Activated T-helper 1 cell treated with anti-CD3 and anti-CD28 coated beads, Interleukin-12 subunit alpha, Interleukin-12 subunit beta, Interleukin-2, Interleukin-4 antibody, amounts not matched to agents 30 ng/mL and 10 ng/mL and 1 ng/mL, durations not matched to agents 14 hours and 24 hours and 36 hours (primary cell): ENCODE data around the gene SLC27A2. TPM values are rescaled to one million over a fixed set of nuclear protein-coding genes. Genes with fewer than 3 reads are reported as not detected.

ENCODE experiments used
- DNase-seq: peaks from one replicate; pipeline ENCODE4 v3.0.0; 2021; ENCODE audit warnings: low spot score
- H3K27ac Mint-ChIP-seq: one replicate; pipeline ENCODE4 v1.8.0; 2021; ENCODE audit warnings: mild to moderate bottlenecking, mixed read lengths
- H3K27me3 Mint-ChIP-seq: one replicate; pipeline ENCODE4 v1.8.0; 2022; ENCODE audit warnings: mild to moderate bottlenecking, moderate library complexity, mixed read lengths; ENCODE audit not compliant: insufficient read depth
- H3K36me3 Mint-ChIP-seq: one replicate; pipeline ENCODE4 v1.8.0; 2021; ENCODE audit warnings: low read depth, mixed read lengths
- H3K4me1 Mint-ChIP-seq: one replicate; pipeline ENCODE4 v1.8.0; 2021; ENCODE audit warnings: low read depth, mixed read lengths
- H3K4me3 Mint-ChIP-seq: one replicate; pipeline ENCODE4 v1.8.0; 2021; ENCODE audit warnings: mild to moderate bottlenecking, moderate library complexity, mixed read lengths
- H3K9me3 Mint-ChIP-seq: one replicate; pipeline ENCODE4 v1.8.0; 2021; ENCODE audit warnings: mixed read lengths
- intact Hi-C: fragments of 100-400 bp; cut with micrococcal nuclease; formaldehyde crosslinking; loops from one replicate; pipeline ENCODE4 v1.15.1; 2024
- total RNA-seq: library from RNA; stranded (reverse); gene quantifications from 2 replicates; pipeline ENCODE4 v1.2.3, GENCODE V29; 2022

SLC27A2 gene
- total RNA-seq, 1 donor from 2014 or later: 78.0 TPM

DNA sequence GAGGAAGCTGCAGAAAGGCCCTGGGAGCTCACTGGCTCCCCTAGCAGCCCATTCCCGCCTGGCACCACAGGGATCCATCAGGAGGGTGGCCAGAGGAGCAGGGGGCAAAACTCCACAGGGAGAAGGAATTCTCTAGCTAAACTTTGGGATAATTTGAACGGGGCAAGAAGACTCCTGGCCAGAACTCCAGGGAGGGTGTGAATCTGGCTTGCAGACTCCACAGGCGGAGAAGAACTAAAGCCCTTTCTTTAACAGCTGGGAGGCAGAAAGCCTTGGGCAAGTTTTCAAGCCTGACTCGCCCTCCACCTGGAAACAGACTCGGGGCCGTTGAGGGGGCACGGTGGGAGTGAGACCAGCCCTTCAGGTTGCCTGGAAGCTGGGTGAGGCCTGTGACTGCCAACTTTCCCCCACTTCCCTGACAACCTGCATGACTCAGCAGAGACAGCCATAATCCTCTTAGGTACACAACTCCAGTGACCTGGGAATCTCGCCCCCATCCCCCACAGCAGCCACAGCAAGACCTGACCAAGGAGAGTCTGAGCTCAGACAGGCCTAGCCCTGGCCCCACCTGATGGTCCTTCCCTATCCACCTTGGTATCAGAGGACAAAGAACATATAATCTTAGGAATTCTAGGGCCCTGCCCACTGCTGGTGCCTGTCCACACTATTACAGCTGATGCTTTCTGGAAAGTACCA, 28.6 kb downstream of the SLC27A2 start:
- Mint-ChIP-seq H3K27ac (no peak overlapping the region), H3K36me3 (peaks cover 88% of the 10 kb centered on the region), H3K4me1 (peaks cover 23% of the 10 kb centered on the region), H3K27me3 (no peaks in the 10 kb centered on the region), H3K9me3 (peaks cover 37% of the 10 kb centered on the region), H3K4me3 (no peak overlapping the region)
- DNase-seq: no peak
- intact Hi-C loops: no loop called here

GRCh38 chr15:50218291-50218690, 36.3 kb downstream of the SLC27A2 start:
- peaks cover 13% of the 10 kb centered on the region for H3K9me3 Mint-ChIP-seq
- no peak overlapping the region for H3K4me3 Mint-ChIP-seq
- peaks cover 11% of the 10 kb centered on the region for H3K4me1 Mint-ChIP-seq
- no peak for DNase-seq
- peaks cover 50% of the 10 kb centered on the region for H3K36me3 Mint-ChIP-seq
- intact Hi-C loops: no loop called here
- no peak overlapping the region for H3K27ac Mint-ChIP-seq
- H3K27me3 Mint-ChIP-seq: no peaks in the 10 kb centered on the region

- Mint-ChIP-seq H3K27me3 (no peaks in the 10 kb centered on the region), H3K9me3 (peaks cover 11% of the 10 kb centered on the region), H3K36me3 (peaks cover 52% of the 10 kb centered on the region), H3K27ac (no peak overlapping the region), H3K4me3 (no peak overlapping the region), H3K4me1 (peaks cover 11% of the 10 kb centered on the region)
- intact Hi-C loops: no loop called here
- DNase-seq: no peak
Observed at GRCh38 chr15:50218691-50219090, 36.7 kb downstream of the SLC27A2 start.

- intact Hi-C loops: no loop called here
- Mint-ChIP-seq H3K27me3 (no peaks in the 10 kb centered on the region), H3K36me3 (peaks cover 46% of the 10 kb centered on the region)
Observed at GRCh38 chr15:50219820-50220219, 37.8 kb downstream of the SLC27A2 start.

GRCh38 chr15:50222181-50222580, 40.2 kb downstream of the SLC27A2 start:
- no peak overlapping the region for H3K4me3 Mint-ChIP-seq
- H3K27ac Mint-ChIP-seq: peak overlapping the region; percentile 41
- peaks cover 11% of the 10 kb centered on the region for H3K4me1 Mint-ChIP-seq
- no peaks in the 10 kb centered on the region for H3K27me3 Mint-ChIP-seq
- H3K9me3 Mint-ChIP-seq: no peaks in the 10 kb centered on the region
- intact Hi-C loops: loop anchor here (2.0 kb wide), 1 partner anchor 15 kb away; no protein-coding TSS in a partner anchor
- peaks cover 40% of the 10 kb centered on the region for H3K36me3 Mint-ChIP-seq
- no peak for DNase-seq

More at GRCh38 chr15:50219820-50220219, 37.8 kb downstream of the SLC27A2 start:
- Mint-ChIP-seq H3K9me3 (peaks cover 5% of the 10 kb centered on the region), H3K27ac (peak overlapping the region; percentile 54), H3K4me3 (no peak overlapping the region), H3K4me1 (peaks cover 11% of the 10 kb centered on the region)
- DNase-seq: no peak

- no peak overlapping the region for H3K27ac Mint-ChIP-seq
- peaks cover 51% of the 10 kb centered on the region for H3K36me3 Mint-ChIP-seq
- DNase-seq: no peak
- H3K27me3 Mint-ChIP-seq: no peaks in the 10 kb centered on the region
- H3K4me1 Mint-ChIP-seq: peaks cover 7% of the 10 kb centered on the region
- no peaks in the 10 kb centered on the region for H3K9me3 Mint-ChIP-seq
- intact Hi-C loops: no loop called here
- H3K4me3 Mint-ChIP-seq: no peak overlapping the region
Observed at GRCh38 chr15:50224606-50225005, 42.6 kb downstream of the SLC27A2 start.

GRCh38 chr15:50225057-50225456, 43.1 kb downstream of the SLC27A2 start:
- no peak for DNase-seq
- Mint-ChIP-seq H3K36me3 (peaks cover 48% of the 10 kb centered on the region), H3K4me3 (no peak overlapping the region), H3K4me1 (peaks cover 2% of the 10 kb centered on the region), H3K27ac (no peak overlapping the region), H3K27me3 (no peaks in the 10 kb centered on the region), H3K9me3 (no peaks in the 10 kb centered on the region)
- intact Hi-C loops: no loop called here

DNA sequence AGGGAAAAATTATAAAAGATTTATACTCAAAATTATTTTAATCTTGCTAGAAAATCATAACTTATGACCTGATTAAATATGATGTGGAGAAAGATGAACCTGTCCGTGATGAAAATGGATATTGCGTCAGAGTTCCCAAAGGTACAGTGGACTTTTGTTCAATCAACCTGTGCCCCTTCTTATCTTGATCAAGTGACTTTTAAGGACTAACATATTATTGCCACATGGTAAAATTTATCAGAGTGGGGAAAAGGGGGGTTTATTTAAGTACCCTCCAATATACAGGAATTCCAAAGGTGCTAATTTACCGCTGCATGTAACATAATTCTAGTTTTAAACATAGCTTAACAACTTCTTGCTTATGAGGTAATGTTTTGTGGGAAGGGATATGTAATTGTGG, 43.9 kb downstream of the SLC27A2 start:
- Mint-ChIP-seq H3K4me3 (no peak overlapping the region), H3K27me3 (no peaks in the 10 kb centered on the region), H3K27ac (no peak overlapping the region), H3K9me3 (no peaks in the 10 kb centered on the region), H3K4me1 (no peaks in the 10 kb centered on the region), H3K36me3 (peaks cover 51% of the 10 kb centered on the region)
- intact Hi-C loops: no loop called here
- no peak for DNase-seq

DNA sequence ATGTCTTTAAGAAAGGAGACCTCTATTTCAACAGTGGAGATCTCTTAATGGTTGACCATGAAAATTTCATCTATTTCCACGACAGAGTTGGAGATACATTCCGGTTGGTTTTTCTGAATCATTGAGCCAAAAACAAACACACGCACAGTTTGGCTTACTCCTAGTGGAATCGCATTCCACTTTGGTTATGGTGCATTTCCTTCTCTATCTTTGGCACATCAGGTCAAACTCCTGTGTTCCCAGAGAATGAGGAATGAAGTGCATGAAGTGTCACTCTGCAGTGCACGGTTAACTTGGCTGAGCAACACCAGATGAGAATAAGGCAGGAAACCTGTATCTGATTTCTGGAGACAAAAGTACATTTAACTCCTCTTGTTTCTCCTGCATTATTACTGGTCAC, 45.1 kb downstream of the SLC27A2 start:
- Mint-ChIP-seq H3K4me3 (no peak overlapping the region), H3K27ac (no peak overlapping the region), H3K27me3 (no peaks in the 10 kb centered on the region), H3K9me3 (no peaks in the 10 kb centered on the region), H3K36me3 (peaks cover 53% of the 10 kb centered on the region), H3K4me1 (no peaks in the 10 kb centered on the region)
- intact Hi-C loops: no loop called here
- DNase-seq: no peak

DNA sequence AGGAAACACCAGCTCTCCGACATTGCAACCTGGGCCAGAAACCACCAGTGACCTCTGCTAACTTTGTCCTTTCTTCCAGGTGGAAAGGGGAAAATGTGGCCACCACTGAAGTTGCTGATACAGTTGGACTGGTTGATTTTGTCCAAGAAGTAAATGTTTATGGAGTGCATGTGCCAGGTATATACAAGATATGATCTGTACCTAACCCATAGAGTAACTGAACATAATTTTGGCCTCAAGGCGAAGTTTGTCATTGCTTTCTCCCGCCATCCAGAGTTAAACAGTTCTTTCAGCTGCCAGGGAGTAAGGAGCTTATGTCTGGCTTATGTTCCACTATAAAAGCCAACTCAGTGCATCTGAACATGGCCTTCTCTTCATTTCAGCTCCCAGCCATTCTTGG, 46.9 kb downstream of the SLC27A2 start:
- intact Hi-C loops: no loop called here
- no peaks in the 10 kb centered on the region for H3K4me1 Mint-ChIP-seq
- no peaks in the 10 kb centered on the region for H3K9me3 Mint-ChIP-seq
- H3K4me3 Mint-ChIP-seq: no peak overlapping the region
- H3K27me3 Mint-ChIP-seq: no peaks in the 10 kb centered on the region
- no peak overlapping the region for H3K27ac Mint-ChIP-seq
- peaks cover 44% of the 10 kb centered on the region for H3K36me3 Mint-ChIP-seq
- DNase-seq: no peak

DNA sequence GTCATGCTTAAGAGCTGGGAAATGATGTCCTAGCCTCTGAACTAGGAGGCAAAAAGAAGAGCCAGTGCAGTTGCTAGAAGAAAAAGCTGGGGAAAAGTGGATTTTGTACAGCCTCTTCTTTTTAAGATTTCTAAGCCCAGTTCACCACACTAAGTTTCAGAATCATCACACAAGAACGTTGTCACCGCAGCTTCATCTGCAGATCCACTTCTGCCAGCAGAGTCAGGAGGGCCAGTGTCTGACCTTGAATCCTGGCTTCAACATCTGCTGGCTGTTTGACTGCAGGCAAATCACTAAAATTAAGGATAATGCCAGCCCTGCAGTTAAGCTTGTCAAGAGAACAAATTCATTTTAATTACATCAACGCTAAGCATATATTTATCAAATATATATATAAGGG, 47.3 kb downstream of the SLC27A2 start:
- no peak overlapping the region for H3K27ac Mint-ChIP-seq
- no peaks in the 10 kb centered on the region for H3K27me3 Mint-ChIP-seq
- H3K4me1 Mint-ChIP-seq: no peaks in the 10 kb centered on the region
- peaks cover 47% of the 10 kb centered on the region for H3K36me3 Mint-ChIP-seq
- intact Hi-C loops: no loop called here
- H3K4me3 Mint-ChIP-seq: no peak overlapping the region
- H3K9me3 Mint-ChIP-seq: no peaks in the 10 kb centered on the region
- no peak for DNase-seq

DNA sequence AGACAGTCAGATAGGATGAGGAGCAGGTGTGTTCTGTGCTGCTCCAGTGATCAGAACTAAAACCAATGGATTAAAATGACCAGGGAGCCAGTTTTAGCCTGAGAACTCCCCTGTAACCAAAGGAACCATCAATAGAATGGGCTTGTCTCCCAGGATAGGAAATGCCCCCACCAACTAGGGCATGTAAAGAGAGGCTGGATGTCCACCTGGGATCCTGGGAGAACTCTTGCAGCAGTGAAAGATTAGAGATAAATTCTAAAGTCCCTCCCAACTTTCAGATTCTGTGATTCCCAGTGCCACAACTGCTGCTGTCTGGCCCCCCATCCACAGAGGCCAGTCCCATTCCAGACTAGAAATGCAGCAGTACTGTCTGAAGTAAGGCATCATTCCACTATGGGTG, 49.8 kb downstream of the SLC27A2 start:
- no peak overlapping the region for H3K27ac Mint-ChIP-seq
- intact Hi-C loops: no loop called here
- H3K4me1 Mint-ChIP-seq: no peaks in the 10 kb centered on the region
- H3K36me3 Mint-ChIP-seq: peaks cover 58% of the 10 kb centered on the region
- H3K9me3 Mint-ChIP-seq: no peaks in the 10 kb centered on the region
- H3K27me3 Mint-ChIP-seq: no peaks in the 10 kb centered on the region
- no peak overlapping the region for H3K4me3 Mint-ChIP-seq
- DNase-seq: no peak

DNA sequence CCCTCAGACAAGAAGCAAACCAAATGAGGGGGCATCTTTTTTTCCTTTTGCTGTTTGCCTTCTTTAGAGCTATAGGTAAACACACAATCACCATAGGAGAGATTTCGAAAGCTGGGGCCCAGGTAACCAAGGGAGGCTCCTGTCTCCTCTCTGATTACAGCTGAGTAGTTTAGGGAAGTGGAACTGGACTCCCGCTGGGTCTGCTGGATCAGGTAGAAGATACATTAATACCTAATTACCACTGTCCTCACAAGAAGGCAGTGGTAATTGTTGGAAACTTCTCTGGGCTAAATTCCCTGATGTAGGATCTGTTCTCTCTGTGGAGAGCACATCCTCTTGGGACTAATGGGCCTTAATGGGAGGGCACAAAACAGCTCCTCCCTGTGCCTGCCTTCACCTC, 50.8 kb downstream of the SLC27A2 start:
- intact Hi-C loops: no loop called here
- H3K4me3 Mint-ChIP-seq: no peak overlapping the region
- H3K27ac Mint-ChIP-seq: no peak overlapping the region
- peaks cover 48% of the 10 kb centered on the region for H3K36me3 Mint-ChIP-seq
- no peak for DNase-seq
- no peaks in the 10 kb centered on the region for H3K4me1 Mint-ChIP-seq
- no peaks in the 10 kb centered on the region for H3K27me3 Mint-ChIP-seq
- no peaks in the 10 kb centered on the region for H3K9me3 Mint-ChIP-seq
